H9 (cell line): ENCODE measurements around the gene RIOX2. TPM values are rescaled to one million over a fixed set of nuclear protein-coding genes. Genes with fewer than 3 reads are reported as not detected.

Experiments used
- DNase-seq: peaks from one replicate; pipeline ENCODE4 v3.0.0-alpha.2; 2017
- H2AFZ ChIP-seq: one replicate; pipeline ENCODE4 v1.6.1; 2013; ENCODE audit warnings: mild to moderate bottlenecking, low read length, control low read depth, moderate library complexity
- H2AK5ac ChIP-seq: 2 replicates; pipeline ENCODE4 v1.6.1; 2013; ENCODE audit warnings: low read length, control low read depth, mixed read lengths; ENCODE audit not compliant: insufficient read length
- H2BK120ac ChIP-seq: one replicate; pipeline ENCODE4 v1.6.1; 2013; ENCODE audit warnings: low read depth, mild to moderate bottlenecking, low read length, control low read depth, inconsistent platforms; ENCODE audit not compliant: poor library complexity, severe bottlenecking
- H2BK12ac ChIP-seq: 2 replicates; pipeline ENCODE4 v1.6.1; 2013; ENCODE audit warnings: low read length, control low read depth, mixed read lengths, low read depth; ENCODE audit not compliant: insufficient read length
- H2BK15ac ChIP-seq: 2 replicates; pipeline ENCODE4 v1.6.1; 2013; ENCODE audit warnings: low read depth, low read length, control low read depth
- H2BK20ac ChIP-seq: one replicate; pipeline ENCODE4 v1.6.1; 2013; ENCODE audit warnings: low read depth, mild to moderate bottlenecking, low read length, control low read depth, inconsistent platforms; ENCODE audit not compliant: poor library complexity, severe bottlenecking
- H2BK5ac ChIP-seq: 2 replicates; pipeline ENCODE4 v1.6.1; 2013; ENCODE audit warnings: low read length, control low read depth, mixed read lengths; ENCODE audit not compliant: insufficient read length
- H3K14ac ChIP-seq: 2 replicates; pipeline ENCODE4 v1.6.1; 2013; ENCODE audit warnings: low read length, control low read depth; ENCODE audit not compliant: insufficient read depth
- H3K18ac ChIP-seq: 2 replicates; pipeline ENCODE4 v1.6.1; 2013; ENCODE audit warnings: low read depth, mild to moderate bottlenecking, mixed read lengths, low read length, control low read depth; ENCODE audit not compliant: insufficient read length
- H3K23ac ChIP-seq: 2 replicates; pipeline ENCODE4 v1.6.1; 2013; ENCODE audit warnings: low read length, control low read depth, mixed read lengths, low read depth; ENCODE audit not compliant: insufficient read length
- H3K23me2 ChIP-seq: 2 replicates; pipeline ENCODE4 v1.6.1; 2013; ENCODE audit warnings: low read depth, mild to moderate bottlenecking, mixed read lengths, low read length, control low read depth; ENCODE audit not compliant: insufficient read length, poor library complexity, severe bottlenecking
- H3K27ac ChIP-seq: 2 replicates; pipeline ENCODE4 v1.5.1; 2013; ENCODE audit warnings: low read length, control low read depth, mixed read lengths, low read depth; ENCODE audit not compliant: insufficient read length
- H3K27me3 ChIP-seq: 2 replicates; pipeline ENCODE4 v1.6.1; 2013; ENCODE audit warnings: low read length, control low read depth, inconsistent platforms; ENCODE audit not compliant: insufficient read depth
- H3K4ac ChIP-seq: 2 replicates; pipeline ENCODE4 v1.6.1; 2013; ENCODE audit warnings: low read depth, mild to moderate bottlenecking, control low read depth, inconsistent platforms, low read length, moderate library complexity
- H3K4me1 ChIP-seq: 2 replicates; pipeline ENCODE4 v1.6.1; 2013; ENCODE audit warnings: low read length, control low read depth, inconsistent platforms; ENCODE audit not compliant: insufficient read depth
- H3K4me2 ChIP-seq: 2 replicates; pipeline ENCODE4 v1.6.1; 2013; ENCODE audit warnings: low read length, control low read depth, mixed read lengths; ENCODE audit not compliant: insufficient read length, insufficient read depth
- H3K56ac ChIP-seq: 2 replicates; pipeline ENCODE4 v1.6.1; 2013; ENCODE audit warnings: low read depth, mild to moderate bottlenecking, mixed read lengths, low read length, control low read depth; ENCODE audit not compliant: insufficient read length
- H3K79me1 ChIP-seq: 2 replicates; pipeline ENCODE4 v1.6.1; 2013; ENCODE audit warnings: low read depth, mild to moderate bottlenecking, moderate library complexity, low read length, control low read depth, inconsistent platforms; ENCODE audit not compliant: insufficient read depth, poor library complexity, severe bottlenecking
- H3K79me2 ChIP-seq: 2 replicates; pipeline ENCODE4 v1.6.1; 2013; ENCODE audit warnings: low read length, control low read depth, inconsistent platforms; ENCODE audit not compliant: insufficient read depth
- H3K9ac ChIP-seq: 2 replicates; pipeline ENCODE4 v1.6.1; 2013; ENCODE audit warnings: low read length, control low read depth, mixed read lengths; ENCODE audit not compliant: insufficient read length; ENCODE audit errors: extremely low read depth
- H3K9me3 ChIP-seq: one replicate; pipeline ENCODE4 v1.6.1; 2013; ENCODE audit warnings: low read depth, low read length, inconsistent platforms; ENCODE audit not compliant: control insufficient read depth
- H3T11ph ChIP-seq: one replicate; pipeline ENCODE4 v1.6.1; 2013; ENCODE audit warnings: mild to moderate bottlenecking, low read length, control low read depth, inconsistent platforms
- H4K20me1 ChIP-seq: one replicate; pipeline ENCODE4 v1.6.1; 2013; ENCODE audit not compliant: control insufficient read depth, insufficient read length, insufficient read depth
- H4K5ac ChIP-seq: 2 replicates; pipeline ENCODE4 v1.6.1; 2013; ENCODE audit warnings: low read depth, mild to moderate bottlenecking, mixed read lengths, low read length, control low read depth; ENCODE audit not compliant: insufficient read length
- H4K8ac ChIP-seq: replicated peaks from 2 replicates; pipeline ENCODE4 v1.6.1; 2013; ENCODE audit warnings: low read length, control low read depth, mixed read lengths, low read depth; ENCODE audit not compliant: insufficient read length
- H4K91ac ChIP-seq: 2 replicates; pipeline ENCODE4 v1.6.1; 2013; ENCODE audit warnings: low read depth, mild to moderate bottlenecking, moderate library complexity, mixed read lengths, low read length, control low read depth; ENCODE audit not compliant: insufficient read length
- H3K27ac Mint-ChIP-seq, 3 experiments: 2 replicates in 2 of 3; 3 replicates in 1 of 3; pipeline ENCODE4 v1.8.0; 2020 to 2021; ENCODE audit warnings: mixed read lengths in 3 of 3, mild to moderate bottlenecking in 1 of 3, moderate library complexity in 1 of 3
- H3K27me3 Mint-ChIP-seq: 2 replicates; pipeline ENCODE4 v1.8.0; 2021; ENCODE audit warnings: low read depth, mild to moderate bottlenecking, moderate library complexity, mixed read lengths
- H3K36me3 Mint-ChIP-seq, 3 experiments: 2 replicates in 2 of 3; 3 replicates in 1 of 3; pipeline ENCODE4 v1.8.0; 2020 to 2021; ENCODE audit warnings: low read depth in 3 of 3, mixed read lengths in 3 of 3; ENCODE audit not compliant: insufficient read depth in 1 of 3
- H3K4me1 Mint-ChIP-seq, 2 experiments: 2 replicates each; pipeline ENCODE4 v1.8.0; 2020; ENCODE audit warnings: mixed read lengths in 2 of 2
- H3K4me3 Mint-ChIP-seq, 2 experiments: 2 replicates in 1 of 2; 3 replicates in 1 of 2; pipeline ENCODE4 v1.8.0; 2020 to 2021; ENCODE audit warnings: mild to moderate bottlenecking in 2 of 2, mixed read lengths in 2 of 2, moderate library complexity in 1 of 2
- H3K9me3 Mint-ChIP-seq, 2 experiments: 2 replicates in 1 of 2; 3 replicates in 1 of 2; pipeline ENCODE4 v1.8.0; 2020; ENCODE audit warnings: mild to moderate bottlenecking in 2 of 2, mixed read lengths in 2 of 2, moderate library complexity in 1 of 2
- CTCF ChIP-seq: fragments of 200-600 bp; sonication (generic); conservative IDR thresholded peaks from 3 replicates; pipeline ENCODE4 v1.8.0; 2021; ENCODE audit warnings: antibody characterized with exemption, mild to moderate bottlenecking
- WGBS: extraction: QIAGEN DNeasy Blood & Tissue Kit; methylation state at CpG from one replicate; pipeline ENCODE4 v1.1.7; 2013; ENCODE audit warnings: missing lambda C conversion rate, low lambda C conversion rate, mixed read lengths; ENCODE audit not compliant: insufficient read length; ENCODE audit errors: extremely low coverage; 5-methylcytosine and 5-hydroxymethylcytosine counted together
- total RNA-seq: library from RNA; stranded (reverse); gene quantifications from 2 replicates; pipeline ENCODE4 v1.2.1, GENCODE V29; 2021

RIOX2 gene
- total RNA-seq, 1 experiment from 2014 or later: 15.5 TPM

DNA sequence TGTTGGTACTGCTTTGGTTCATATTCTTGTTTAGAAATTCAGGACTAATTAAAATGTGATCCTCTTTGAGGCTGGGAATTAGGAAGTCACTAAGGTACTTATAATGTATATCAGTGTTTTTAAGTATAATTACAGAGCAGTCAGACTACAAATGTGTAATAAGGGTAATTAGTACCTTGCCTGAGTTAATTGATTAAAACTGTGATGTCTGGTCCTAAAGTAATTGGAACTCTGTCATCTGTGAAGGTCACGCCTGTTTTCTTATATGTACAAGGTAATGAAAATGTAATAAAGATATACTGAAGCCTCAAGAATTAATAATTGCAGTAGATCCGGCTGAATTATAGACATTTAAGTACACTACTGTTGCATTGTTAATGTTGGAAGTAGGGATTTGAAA, 32.8 kb downstream of the RIOX2 start:
- no peaks in the 10 kb centered on the region for H3K9me3 Mint-ChIP-seq
- Histone ChIP-seq H3K4ac (no peak overlapping the region), H3K18ac (no peak overlapping the region), H4K20me1 (no peaks in the 10 kb centered on the region), H2AFZ (no peak overlapping the region), H4K8ac (no peak overlapping the region), H3K9me3 (no peaks in the 10 kb centered on the region), H2BK120ac (no peak overlapping the region), H3K14ac (no peak overlapping the region), H3K4me2 (no peak overlapping the region), H2BK15ac (no peak overlapping the region), H2AK5ac (no peak overlapping the region), H3K23me2 (no peaks in the 10 kb centered on the region), H3K79me1 (no peaks in the 10 kb centered on the region), H3K79me2 (no peaks in the 10 kb centered on the region), H3K23ac (no peak overlapping the region), H3K4me1 (no peaks in the 10 kb centered on the region), H3T11ph (no peak overlapping the region), H3K27me3 (no peaks in the 10 kb centered on the region), H4K91ac (no peak overlapping the region), H2BK5ac (no peak overlapping the region), H4K5ac (no peak overlapping the region), H2BK20ac (no peak overlapping the region), H2BK12ac (no peak overlapping the region), H3K9ac (no peak overlapping the region), H3K27ac (no peak overlapping the region), H3K56ac (no peak overlapping the region)
- no peak for TF ChIP-seq CTCF
- H3K4me3 Mint-ChIP-seq: no peak overlapping the region
- peaks cover 0 to 15% (median 7%) of the 10 kb centered on the region in 3 experiments; a peak in 4 of 7 replicates for H3K36me3 Mint-ChIP-seq
- no peaks in the 10 kb centered on the region for H3K4me1 Mint-ChIP-seq
- no peaks in the 10 kb centered on the region for H3K27me3 Mint-ChIP-seq
- H3K27ac Mint-ChIP-seq: no peak overlapping the region
- WGBS: no CpG with 5 or more reads among the region's 2 CpGs
- no peak for DNase-seq
